ENCODE data around the gene CBARP. TPM values are rescaled to one million over a fixed set of nuclear protein-coding genes. Genes with fewer than 3 reads are reported as not detected.

Gene CBARP
- total and polyA plus RNA-seq, 2 of the 4 experiments (the other 2 are of a cell fraction), result 0.18 to 3.9 TPM

- H3K9ac ChIP-seq (ENCODE audit: low read depth, low read length), result no peak overlapping the region
- H3K56ac ChIP-seq (ENCODE audit: extremely low read depth, insufficient read depth, low read length), result no peak overlapping the region
- TF ChIP-seq FOS (IDR thresholded peaks at IDR 0.05; ENCODE audit: low read depth, low read length), result no peak
- TF ChIP-seq POLR2A (IDR thresholded peaks at IDR 0.05; ENCODE audit: low read depth, low read length), result no peak
- TF ChIP-seq BHLHE40 (IDR thresholded peaks at IDR 0.05; ENCODE audit: low read depth, low read length), result no peak
- no peak for TF ChIP-seq MXI1 (IDR thresholded peaks at IDR 0.05; ENCODE audit: borderline replicate concordance, low read depth, low read length)
- TF ChIP-seq MAZ (IDR thresholded peaks at IDR 0.05; ENCODE audit: borderline replicate concordance, low read depth, low read length), result no peak
- no peak overlapping the region for H3K14ac ChIP-seq (replicated peaks; ENCODE audit: low read depth, low read length)
- BruUV-seq (replicated peaks), result TSS peak; percentile 77
- no peak overlapping the region for H3K18ac ChIP-seq (ENCODE audit: low read depth, low read length)
- ChIA-PET CTCF (no interaction called here), POLR2A (ENCODE audit: unreplicated experiment) (interaction anchor here (1.0 kb wide), 1 partner anchor 20 kb away, joined by 4 read pairs; no protein-coding TSS in a partner anchor)
- in situ Hi-C loops (cut with MboI; ENCODE audit: low sequenced_read_pairs), result no loop called here
- DNase-seq, result no peak
- no peak overlapping the region for H2BK20ac ChIP-seq (ENCODE audit: low read depth, low read length)
- intact Hi-C loops (cut with micrococcal nuclease), result no loop called here
- H4K20me1 ChIP-seq (ENCODE audit: insufficient read depth, low read length), result peaks cover 72% of the 10 kb centered on the region
- no peak overlapping the region for H2AFZ ChIP-seq (replicated peaks; ENCODE audit: low read length, poor library complexity)
- H4K5ac ChIP-seq (ENCODE audit: low read depth, low read length), result no peak overlapping the region
- H3K4me3 ChIP-seq (ENCODE audit: insufficient read depth, low read depth, low read length), result no peak overlapping the region
- H4K8ac ChIP-seq (ENCODE audit: low read depth in 2 of 2, low read length in 2 of 2), result no peak overlapping the region
- dilution Hi-C loops (cut with HindIII; ENCODE audit: low sequenced_read_pairs, unreplicated experiment), result no loop called here
- H3K79me1 ChIP-seq (ENCODE audit: low read depth in 1 of 2, low read length in 2 of 2), result peaks cover 22 to 71% of the 10 kb centered on the region in 2 experiments; a peak in 3 of 4 replicates
- H2BK120ac ChIP-seq (ENCODE audit: low read depth, low read length), result no peak overlapping the region
- WGBS, 2 experiments (ENCODE audit: extremely low coverage in 2 of 2, insufficient read length in 1 of 2), result 90% methylated on average over 6 of the region's 33 CpGs; no CpG with 5 or more reads in 1 of the 2 experiments
- no peak overlapping the region for H2BK5ac ChIP-seq (ENCODE audit: low read depth, low read length, poor library complexity, severe bottlenecking)
- H3K9me3 ChIP-seq (ENCODE audit: control insufficient read depth, insufficient read depth, low read length), result no peaks in the 10 kb centered on the region
- H3K23ac ChIP-seq (ENCODE audit: low read depth, low read length), result peak overlapping the region; percentile 56; the same call in 1 of the 2 replicates
- peaks cover 47% of the 10 kb centered on the region for H3K36me3 ChIP-seq (ENCODE audit: control insufficient read depth, insufficient read depth, low read length)
- peak overlapping the region; percentile 75 for H2AK9ac ChIP-seq (replicated peaks; ENCODE audit: low read depth, low read length, poor library complexity)
- peaks cover 34% of the 10 kb centered on the region for H3K4me1 ChIP-seq (ENCODE audit: control insufficient read depth, insufficient read depth, low read length)
- no peaks in the 10 kb centered on the region for H3K27me3 ChIP-seq (ENCODE audit: control insufficient read depth, insufficient read depth, low read length)
- H3K9me1 ChIP-seq (ENCODE audit: insufficient read depth, low read length), result no peaks in the 10 kb centered on the region; the same call in 1 of the 2 replicates
- no peak overlapping the region for H3K27ac ChIP-seq (ENCODE audit: insufficient read depth, low read length)
- ATAC-seq (ENCODE audit: low read depth), result no peak
- no peak overlapping the region for H2BK15ac ChIP-seq (ENCODE audit: low read depth, low read length)
- no peak overlapping the region for H3K4me2 ChIP-seq (ENCODE audit: low read depth, low read length)
- H3K4ac ChIP-seq (ENCODE audit: low read depth, low read length), result no peak overlapping the region
- no peak overlapping the region for H2AK5ac ChIP-seq (ENCODE audit: low read depth, low read length)
- H4K91ac ChIP-seq (ENCODE audit: insufficient read depth, low read depth, low read length), result no peak overlapping the region
Observed at GRCh38 chr19:1272423-1273262, 34.8 kb upstream of the CBARP start.
